H1 (cell line): ENCODE data around the gene LMO2. TPM values are rescaled to one million over a fixed set of nuclear protein-coding genes. Genes with fewer than 3 reads are reported as not detected.
A peak's percentile ranks its signal among the peaks of the same experiment; 100 is the strongest.

ENCODE experiments used
- CTCF ChIA-PET: fragments of 300-600 bp; sonication (Branson Sonifier 250); formaldehyde crosslinking; loops from one replicate; lab custom pipeline; 2021; ENCODE audit not compliant: partially characterized antibody; lab: Charles Lee
- POLR2A ChIA-PET: fragments of 300-600 bp; sonication (Branson Sonifier 250); formaldehyde crosslinking; loops from one replicate; lab custom pipeline; 2021; ENCODE audit warnings: inconsistent platforms; ENCODE audit not compliant: partially characterized antibody; lab: Charles Lee
- DNase-seq, 2 experiments: peaks; one replicate each; pipeline versions ENCODE4 v3.0.0 to v3.0.0-alpha.2; 2010 to 2022; ENCODE audit warnings: low spot score in 2 of 2, low read depth in 1 of 2, mixed read lengths in 1 of 2
- FAIRE-seq: peaks from 2 replicates; lab custom pipeline; 2011; peaks lifted over from hg19 to GRCh38; lab: Jason Lieb, UNC
- H2AFZ ChIP-seq: 2 replicates; pipeline ENCODE4 v1.8.1; 2012; ENCODE audit warnings: low read length, inconsistent platforms
- H2AK5ac ChIP-seq: 2 replicates; pipeline ENCODE4 v1.6.1; 2013; ENCODE audit warnings: low read depth, low read length
- H2BK120ac ChIP-seq: replicated peaks from 2 replicates; pipeline ENCODE3; 2013; ENCODE audit warnings: low read depth, low read length, inconsistent platforms
- H2BK12ac ChIP-seq: 2 replicates; pipeline ENCODE4 v1.6.1; 2013; ENCODE audit warnings: low read depth, low read length
- H2BK15ac ChIP-seq: 2 replicates; pipeline ENCODE4 v1.6.1; 2013; ENCODE audit warnings: low read length
- H2BK20ac ChIP-seq: 2 replicates; pipeline ENCODE4 v1.6.1; 2013; ENCODE audit warnings: low read length
- H2BK5ac ChIP-seq: 2 replicates; pipeline ENCODE4 v1.6.1; 2013; ENCODE audit warnings: low read depth, low read length
- H3K14ac ChIP-seq: 2 replicates; pipeline ENCODE4 v1.6.1; 2013; ENCODE audit warnings: inconsistent platforms; ENCODE audit not compliant: insufficient read length
- H3K18ac ChIP-seq: 2 replicates; pipeline ENCODE4 v1.6.1; 2013; ENCODE audit warnings: low read length; ENCODE audit errors: extremely low read depth
- H3K23ac ChIP-seq: 2 replicates; pipeline ENCODE4 v1.6.1; 2013; ENCODE audit warnings: inconsistent platforms; ENCODE audit not compliant: insufficient read length
- H3K23me2 ChIP-seq: 2 replicates; pipeline ENCODE4 v1.6.1; 2013; ENCODE audit warnings: low read depth, low read length
- H3K27ac ChIP-seq: 2 replicates; pipeline ENCODE4 v1.6.1; 2011; ENCODE audit warnings: low read depth, low read length, inconsistent platforms
- H3K27me3 ChIP-seq, 4 experiments: replicated peaks in 1 of 4; 1 replicate in 1 of 4; 2 replicates in 3 of 4; pipeline versions ENCODE4 v1.6.1 to v1.8.1; 2011 to 2013; ENCODE audit warnings: low read length in 3 of 4, mild to moderate bottlenecking in 3 of 4, inconsistent platforms in 2 of 4, mixed read lengths in 2 of 4, moderate library complexity in 1 of 4; ENCODE audit not compliant: control insufficient read depth in 3 of 4, insufficient read depth in 3 of 4; ENCODE audit errors: extremely low read depth in 1 of 4
- H3K36me3 ChIP-seq, 4 experiments: 2 replicates each; pipeline versions ENCODE4 v1.6.1 to v1.8.1; 2011 to 2013; ENCODE audit warnings: mild to moderate bottlenecking in 4 of 4, low read length in 3 of 4, moderate library complexity in 2 of 4, control low read depth in 1 of 4, inconsistent platforms in 1 of 4; ENCODE audit not compliant: insufficient read depth in 4 of 4, control insufficient read depth in 2 of 4
- H3K4ac ChIP-seq: replicated peaks from 2 replicates; pipeline ENCODE3; 2013; ENCODE audit warnings: low read length, low read depth, mixed read lengths, inconsistent platforms; ENCODE audit not compliant: insufficient read length
- H3K4me1 ChIP-seq, 4 experiments: replicated peaks in 1 of 4; 1 replicate in 1 of 4; 2 replicates in 3 of 4; pipeline versions ENCODE4 v1.6.1 to v1.8.1; 2011 to 2013; ENCODE audit warnings: low read length in 3 of 4, inconsistent platforms in 2 of 4, mixed read lengths in 1 of 4; ENCODE audit not compliant: insufficient read depth in 4 of 4, control insufficient read depth in 3 of 4
- H3K4me2 ChIP-seq, 2 experiments: 2 replicates each; pipeline versions ENCODE4 v1.6.1 to v1.8.1; 2011 to 2013; ENCODE audit warnings: low read depth in 2 of 2, low read length in 2 of 2, control low read depth in 1 of 2, inconsistent platforms in 1 of 2, mild to moderate bottlenecking in 1 of 2; ENCODE audit not compliant: insufficient read depth in 1 of 2
- H3K4me3 ChIP-seq, 4 experiments: fragments of 200-600, 300-600 bp in 1 of 4; sonication (generic), shearing (Covaris generic), sonication (Bioruptor Twin) in 1 of 4; 2 replicates each; pipeline versions ENCODE4 v1.5.1 to v1.8.1; 2011 to 2016; ENCODE audit warnings: low read length in 4 of 4, low read depth in 3 of 4, control low read depth in 2 of 4, inconsistent platforms in 2 of 4, mild to moderate bottlenecking in 2 of 4, mixed read lengths in 1 of 4, moderate library complexity in 1 of 4; ENCODE audit not compliant: insufficient read depth in 2 of 4; ENCODE audit errors: extremely low read depth in 1 of 4
- H3K56ac ChIP-seq: replicated peaks from 2 replicates; pipeline ENCODE3; 2013; ENCODE audit warnings: low read depth, mild to moderate bottlenecking, mixed read lengths, low read length, inconsistent platforms; ENCODE audit not compliant: insufficient read length
- H3K79me1 ChIP-seq: 2 replicates; pipeline ENCODE4 v1.6.1; 2013; ENCODE audit warnings: low read depth, low read length, control low read depth
- H3K79me2 ChIP-seq, 2 experiments: 2 replicates each; pipeline versions ENCODE4 v1.6.1 to v1.8.1; 2012 to 2013; ENCODE audit warnings: low read length in 2 of 2, mild to moderate bottlenecking in 2 of 2, inconsistent platforms in 1 of 2; ENCODE audit not compliant: insufficient read depth in 2 of 2, control insufficient read depth in 1 of 2
- H3K9ac ChIP-seq, 4 experiments: replicated peaks in 1 of 4; 1 replicate in 1 of 4; 2 replicates in 3 of 4; pipeline versions ENCODE4 v1.6.1 to v1.8.1; 2011 to 2013; ENCODE audit warnings: low read depth in 3 of 4, low read length in 3 of 4, control low read depth in 2 of 4, mild to moderate bottlenecking in 2 of 4, moderate library complexity in 2 of 4, inconsistent platforms in 1 of 4; ENCODE audit errors: extremely low read depth in 1 of 4
- H3K9me3 ChIP-seq, 2 experiments: 2 replicates each; pipeline versions ENCODE4 v1.6.1 to v1.8.1; 2012 to 2013; ENCODE audit warnings: mild to moderate bottlenecking in 2 of 2, moderate library complexity in 2 of 2, control low read depth in 1 of 2, inconsistent platforms in 1 of 2, low read depth in 1 of 2, low read length in 1 of 2, mixed read lengths in 1 of 2; ENCODE audit not compliant: insufficient read depth in 2 of 2
- H4K20me1 ChIP-seq, 2 experiments: replicated peaks in 1 of 2; 2 replicates each; pipeline versions ENCODE3 to v1.8.1; 2011 to 2013; ENCODE audit warnings: inconsistent platforms in 2 of 2, low read length in 2 of 2, mild to moderate bottlenecking in 1 of 2; ENCODE audit not compliant: insufficient read depth in 2 of 2, control insufficient read depth in 1 of 2
- H4K5ac ChIP-seq: 2 replicates; pipeline ENCODE4 v1.6.1; 2013; ENCODE audit warnings: low read length, low read depth, mixed read lengths, inconsistent platforms; ENCODE audit not compliant: insufficient read length
- H4K8ac ChIP-seq: 2 replicates; pipeline ENCODE4 v1.8.0; 2013; ENCODE audit warnings: mild to moderate bottlenecking, moderate library complexity, low read length, inconsistent platforms; ENCODE audit not compliant: insufficient read depth; ENCODE audit errors: extremely low read depth
- H4K91ac ChIP-seq: replicated peaks from 2 replicates; pipeline ENCODE3; 2013; ENCODE audit warnings: low read length, mixed read lengths, inconsistent platforms; ENCODE audit not compliant: insufficient read length
- FOSL1 ChIP-seq: IDR thresholded peaks from 2 replicates; pipeline ENCODE4 v1.6.1; 2011; ENCODE audit warnings: mild to moderate bottlenecking, low read depth, low read length, moderate library complexity; ENCODE audit not compliant: insufficient read depth
- WGBS, 2 experiments: shearing (Covaris generic) in 1 of 2; methylation state at CpG; one replicate each; pipeline versions ENCODE4 v1.1.6 to v1.1.7; 2013 to 2015; ENCODE audit warnings: low lambda C conversion rate in 2 of 2, mixed read lengths in 2 of 2, inconsistent platforms in 1 of 2, low coverage in 1 of 2, missing lambda C conversion rate in 1 of 2; ENCODE audit not compliant: insufficient replicate concordance in 2 of 2, insufficient coverage in 1 of 2, insufficient read length in 1 of 2; ENCODE audit errors: extremely low coverage in 1 of 2, missing lambda C conversion rate in 1 of 2; 5-methylcytosine and 5-hydroxymethylcytosine counted together
- polyA plus RNA-seq, 7 experiments: library from polyadenylated mRNA; depleted of rRNA in 3 of 7; stranded (reverse) in 5 of 7; unstranded in 2 of 7; fragments of >200 nt in 5 of 7; fragments of 200-250 nt in 2 of 7; gene quantifications; 1 replicate in 5 of 7; 2 replicates in 1 of 7; 4 replicates in 1 of 7; pipeline versions ENCODE4 v1.2.1 to v1.2.3, GENCODE V29; 2011 to 2013; ENCODE audit warnings: missing spikeins in 2 of 7, mixed read lengths in 2 of 7
- total RNA-seq: library from RNA; stranded (reverse); fragmentation: NEBNext Ultra II Directional; extraction: Animal tissue kit (Norgen Biotek cat#: 25700); gene quantifications from 2 replicates; pipeline ENCODE4 v1.2.1, GENCODE V29; 2021

Gene LMO2
- total and polyA plus RNA-seq, 2 of the 8 experiments (the other 6 are each of a cell fraction or from before 2014, with no cell fraction given) = 1.6 to 2.7 TPM

DNA sequence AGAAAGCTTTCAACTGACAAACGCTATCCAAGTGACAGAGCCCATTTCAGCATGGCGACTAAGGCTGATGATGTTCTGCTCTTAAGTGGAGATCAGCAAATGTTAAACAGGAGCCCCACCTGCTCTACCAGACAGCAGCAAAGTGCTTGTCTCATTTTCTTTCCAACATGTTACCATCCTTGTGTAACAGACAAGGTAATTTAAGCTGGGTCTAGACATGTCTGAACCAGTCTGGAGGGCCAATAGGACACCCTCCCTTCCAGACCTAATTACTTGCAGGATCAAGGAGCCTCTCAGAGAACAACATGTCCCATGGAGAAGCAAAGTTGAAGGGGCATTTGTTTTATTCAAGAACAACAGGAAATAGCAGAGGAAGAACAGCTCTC lies 3.9 kb upstream of the LMO2 start:
- H3K79me1 ChIP-seq = no peaks in the 10 kb centered on the region
- H3K56ac ChIP-seq = no peak overlapping the region
- no peak overlapping the region for H2BK15ac ChIP-seq
- no peak overlapping the region for H3K9ac ChIP-seq
- H3K23me2 ChIP-seq = no peaks in the 10 kb centered on the region
- WGBS, 2 experiments = 96% methylated on average over 2 of the region's 2 CpGs; no CpG with 5 or more reads in 1 of the 2 experiments
- no peak overlapping the region for H3K27ac ChIP-seq
- H2AK5ac ChIP-seq = no peak overlapping the region
- H4K5ac ChIP-seq = no peak overlapping the region
- ChIA-PET CTCF (interaction anchor here (1.3 to 1.4 kb wide), 3 partner anchors 38 to 74 kb away, joined by 3 to 4 read pairs (median 3); no protein-coding TSS in a partner anchor), POLR2A (no interaction called here)
- no peak overlapping the region for H2BK120ac ChIP-seq
- TF ChIP-seq FOSL1 = no peak
- no peaks in the 10 kb centered on the region for H3K9me3 ChIP-seq
- H3K4ac ChIP-seq = no peak overlapping the region
- DNase-seq = no peak
- no peaks in the 10 kb centered on the region for H3K79me2 ChIP-seq
- H3K4me2 ChIP-seq = no peak overlapping the region
- FAIRE-seq = no peak
- no peak overlapping the region for H4K91ac ChIP-seq
- H3K36me3 ChIP-seq = no peaks in the 10 kb centered on the region
- H2BK12ac ChIP-seq = no peak overlapping the region
- no peak overlapping the region for H2AFZ ChIP-seq
- H3K14ac ChIP-seq = no peak overlapping the region
- no peak overlapping the region for H4K8ac ChIP-seq
- no peak overlapping the region for H3K23ac ChIP-seq
- H3K4me3 ChIP-seq = no peak overlapping the region
- H2BK20ac ChIP-seq = no peak overlapping the region
- H4K20me1 ChIP-seq = no peaks in the 10 kb centered on the region
- no peaks in the 10 kb centered on the region for H3K27me3 ChIP-seq
- no peak overlapping the region for H3K18ac ChIP-seq
- peak overlapping the region; percentile 32; the same call in 1 of the 2 replicates for H2BK5ac ChIP-seq
- H3K4me1 ChIP-seq = peaks cover 0 to 7% (median 3%) of the 10 kb centered on the region in 4 experiments; a peak in 3 of 7 replicates
